ENCODE results near the gene LYL1. TPM values are rescaled to one million over a fixed set of nuclear protein-coding genes. Genes with fewer than 3 reads are reported as not detected.

The LYL1 gene
- total and polyA plus RNA-seq, 2 of the 13 experiments (the other 11 are each of a cell fraction or from before 2014, with no cell fraction given), result 0.75 to 0.92 TPM

DNA sequence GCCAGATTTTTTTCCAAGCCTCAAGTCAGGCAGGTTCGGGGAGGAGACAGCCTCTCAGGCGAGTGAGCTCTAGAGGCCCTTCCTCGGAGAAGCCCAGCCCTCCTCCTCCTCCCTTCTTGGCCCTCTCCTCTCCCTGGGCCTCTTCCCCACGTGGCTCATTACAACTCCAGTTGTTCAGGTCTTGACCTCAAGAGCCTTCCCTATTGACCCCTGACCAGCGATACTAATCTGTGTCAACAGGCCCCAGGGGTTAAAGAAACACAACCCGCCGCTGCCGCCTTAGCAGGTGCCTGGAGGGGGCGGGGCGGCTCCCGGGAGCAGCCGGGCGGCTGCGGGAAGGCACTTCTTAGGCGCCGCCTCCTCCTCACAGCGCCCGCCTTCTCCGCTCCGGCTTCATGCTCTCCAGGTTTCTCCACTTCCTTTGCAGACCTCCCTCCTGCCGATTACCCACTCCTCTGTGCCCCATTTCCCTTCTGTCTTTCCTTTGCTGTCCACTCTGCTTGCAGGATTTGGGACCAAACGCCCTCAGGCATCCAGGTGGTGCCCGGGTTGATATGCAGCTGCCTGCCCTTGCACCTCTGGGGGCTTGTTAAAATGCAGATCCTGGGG, 51.0 kb downstream of the LYL1 start (continued):
- no peak for TF ChIP-seq MZF1 (CRISPR knock-in tag; IDR thresholded peaks at IDR 0.05; ENCODE audit: borderline replicate concordance)
- TF ChIP-seq, protein P1, sequence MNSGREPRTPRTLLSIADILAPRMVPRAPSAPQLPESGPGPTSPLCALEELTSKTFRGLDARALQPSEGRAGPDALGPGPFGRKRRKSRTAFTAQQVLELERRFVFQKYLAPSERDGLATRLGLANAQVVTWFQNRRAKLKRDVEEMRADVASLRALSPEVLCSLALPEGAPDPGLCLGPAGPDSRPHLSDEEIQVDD (CRISPR knock-in tag; IDR thresholded peaks at IDR 0.05; ENCODE audit: borderline replicate concordance), result no peak
- no peak for TF ChIP-seq ZMYM2 (CRISPR knock-in tag; IDR thresholded peaks at IDR 0.05)
- peak; percentile 45; the same call in 1 of the 2 replicates for TF ChIP-seq SOX13 (IDR thresholded peaks at IDR 0.05)
- peak in 1 of 2 experiments; percentile 81; a peak in 2 of 4 replicates for TF ChIP-seq SOX13 (CRISPR knock-in tag; conservative IDR thresholded peaks at IDR 0.05 in 1 of 2, IDR thresholded peaks at IDR 0.05 in 1 of 2)
- no peak for TF ChIP-seq PHF20 (CRISPR knock-in tag; IDR thresholded peaks at IDR 0.05)
- TF ChIP-seq KMT2A (CRISPR knock-in tag; IDR thresholded peaks at IDR 0.05), result 0 out of 2 replicates have a peak, but pooled peaks have one; percentile 51
- TF ChIP-seq, protein P2, sequence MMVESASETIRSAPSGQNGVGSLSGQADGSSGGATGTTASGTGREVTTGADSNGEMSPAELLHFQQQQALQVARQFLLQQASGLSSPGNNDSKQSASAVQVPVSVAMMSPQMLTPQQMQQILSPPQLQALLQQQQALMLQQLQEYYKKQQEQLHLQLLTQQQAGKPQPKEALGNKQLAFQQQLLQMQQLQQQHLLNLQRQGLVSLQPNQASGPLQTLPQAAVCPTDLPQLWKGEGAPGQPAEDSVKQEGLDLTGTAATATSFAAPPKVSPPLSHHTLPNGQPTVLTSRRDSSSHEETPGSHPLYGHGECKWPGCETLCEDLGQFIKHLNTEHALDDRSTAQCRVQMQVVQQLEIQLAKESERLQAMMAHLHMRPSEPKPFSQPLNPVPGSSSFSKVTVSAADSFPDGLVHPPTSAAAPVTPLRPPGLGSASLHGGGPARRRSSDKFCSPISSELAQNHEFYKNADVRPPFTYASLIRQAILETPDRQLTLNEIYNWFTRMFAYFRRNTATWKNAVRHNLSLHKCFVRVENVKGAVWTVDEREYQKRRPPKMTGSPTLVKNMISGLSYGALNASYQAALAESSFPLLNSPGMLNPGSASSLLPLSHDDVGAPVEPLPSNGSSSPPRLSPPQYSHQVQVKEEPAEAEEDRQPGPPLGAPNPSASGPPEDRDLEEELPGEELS (CRISPR knock-in tag; IDR thresholded peaks at IDR 0.05), result peak; percentile 86
- TF ChIP-seq, protein P3, sequence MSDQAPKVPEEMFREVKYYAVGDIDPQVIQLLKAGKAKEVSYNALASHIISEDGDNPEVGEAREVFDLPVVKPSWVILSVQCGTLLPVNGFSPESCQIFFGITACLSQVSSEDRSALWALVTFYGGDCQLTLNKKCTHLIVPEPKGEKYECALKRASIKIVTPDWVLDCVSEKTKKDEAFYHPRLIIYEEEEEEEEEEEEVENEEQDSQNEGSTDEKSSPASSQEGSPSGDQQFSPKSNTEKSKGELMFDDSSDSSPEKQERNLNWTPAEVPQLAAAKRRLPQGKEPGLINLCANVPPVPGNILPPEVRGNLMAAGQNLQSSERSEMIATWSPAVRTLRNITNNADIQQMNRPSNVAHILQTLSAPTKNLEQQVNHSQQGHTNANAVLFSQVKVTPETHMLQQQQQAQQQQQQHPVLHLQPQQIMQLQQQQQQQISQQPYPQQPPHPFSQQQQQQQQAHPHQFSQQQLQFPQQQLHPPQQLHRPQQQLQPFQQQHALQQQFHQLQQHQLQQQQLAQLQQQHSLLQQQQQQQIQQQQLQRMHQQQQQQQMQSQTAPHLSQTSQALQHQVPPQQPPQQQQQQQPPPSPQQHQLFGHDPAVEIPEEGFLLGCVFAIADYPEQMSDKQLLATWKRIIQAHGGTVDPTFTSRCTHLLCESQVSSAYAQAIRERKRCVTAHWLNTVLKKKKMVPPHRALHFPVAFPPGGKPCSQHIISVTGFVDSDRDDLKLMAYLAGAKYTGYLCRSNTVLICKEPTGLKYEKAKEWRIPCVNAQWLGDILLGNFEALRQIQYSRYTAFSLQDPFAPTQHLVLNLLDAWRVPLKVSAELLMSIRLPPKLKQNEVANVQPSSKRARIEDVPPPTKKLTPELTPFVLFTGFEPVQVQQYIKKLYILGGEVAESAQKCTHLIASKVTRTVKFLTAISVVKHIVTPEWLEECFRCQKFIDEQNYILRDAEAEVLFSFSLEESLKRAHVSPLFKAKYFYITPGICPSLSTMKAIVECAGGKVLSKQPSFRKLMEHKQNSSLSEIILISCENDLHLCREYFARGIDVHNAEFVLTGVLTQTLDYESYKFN (CRISPR knock-in tag; conservative IDR thresholded peaks at IDR 0.05), result peak; percentile 83
- TF ChIP-seq ZSCAN21 (CRISPR knock-in tag; IDR thresholded peaks at IDR 0.05; ENCODE audit: borderline replicate concordance), result no peak
- TF ChIP-seq MEIS1 (CRISPR knock-in tag; IDR thresholded peaks at IDR 0.05; ENCODE audit: borderline replicate concordance), result no peak
- TF ChIP-seq, protein P4, sequence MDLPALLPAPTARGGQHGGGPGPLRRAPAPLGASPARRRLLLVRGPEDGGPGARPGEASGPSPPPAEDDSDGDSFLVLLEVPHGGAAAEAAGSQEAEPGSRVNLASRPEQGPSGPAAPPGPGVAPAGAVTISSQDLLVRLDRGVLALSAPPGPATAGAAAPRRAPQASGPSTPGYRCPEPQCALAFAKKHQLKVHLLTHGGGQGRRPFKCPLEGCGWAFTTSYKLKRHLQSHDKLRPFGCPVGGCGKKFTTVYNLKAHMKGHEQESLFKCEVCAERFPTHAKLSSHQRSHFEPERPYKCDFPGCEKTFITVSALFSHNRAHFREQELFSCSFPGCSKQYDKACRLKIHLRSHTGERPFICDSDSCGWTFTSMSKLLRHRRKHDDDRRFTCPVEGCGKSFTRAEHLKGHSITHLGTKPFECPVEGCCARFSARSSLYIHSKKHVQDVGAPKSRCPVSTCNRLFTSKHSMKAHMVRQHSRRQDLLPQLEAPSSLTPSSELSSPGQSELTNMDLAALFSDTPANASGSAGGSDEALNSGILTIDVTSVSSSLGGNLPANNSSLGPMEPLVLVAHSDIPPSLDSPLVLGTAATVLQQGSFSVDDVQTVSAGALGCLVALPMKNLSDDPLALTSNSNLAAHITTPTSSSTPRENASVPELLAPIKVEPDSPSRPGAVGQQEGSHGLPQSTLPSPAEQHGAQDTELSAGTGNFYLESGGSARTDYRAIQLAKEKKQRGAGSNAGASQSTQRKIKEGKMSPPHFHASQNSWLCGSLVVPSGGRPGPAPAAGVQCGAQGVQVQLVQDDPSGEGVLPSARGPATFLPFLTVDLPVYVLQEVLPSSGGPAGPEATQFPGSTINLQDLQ (CRISPR knock-in tag; IDR thresholded peaks at IDR 0.05), result 0 out of 2 replicates have a peak, but pooled peaks have one; percentile 42
- peak in 1 of 2 experiments; percentile 85; a peak in 2 of 4 replicates for TF ChIP-seq KLF16 (CRISPR knock-in tag; IDR thresholded peaks at IDR 0.05)
- TF ChIP-seq ZNF224 (CRISPR knock-in tag; IDR thresholded peaks at IDR 0.05), result no peak
- no peak for TF ChIP-seq ZNF317 (CRISPR knock-in tag; IDR thresholded peaks at IDR 0.05)
- TF ChIP-seq GABPB1 (CRISPR knock-in tag; IDR thresholded peaks at IDR 0.05), result peak; percentile 42; the same call in 1 of the 2 replicates
- no peak for TF ChIP-seq ARNT2 (CRISPR knock-in tag; IDR thresholded peaks at IDR 0.05; ENCODE audit: low read depth)
- TF ChIP-seq KLF15 (CRISPR knock-in tag; IDR thresholded peaks at IDR 0.05; ENCODE audit: borderline replicate concordance), result no peak
- no peak for TF ChIP-seq ZNF12 (CRISPR knock-in tag; IDR thresholded peaks at IDR 0.05)
- no peak for TF ChIP-seq MIER2 (CRISPR knock-in tag; IDR thresholded peaks at IDR 0.05)
- no peak for TF ChIP-seq SRF (IDR thresholded peaks at IDR 0.05; ENCODE audit: low read depth, low read length)
